K562 (cell line): ENCODE results near the gene FAM32A. TPM values are rescaled to one million over a fixed set of nuclear protein-coding genes. Genes with fewer than 3 reads are reported as not detected.

ENCODE experiments used
- ARNT ChIP-seq, 2 experiments: fragments of 450-650 bp; IDR thresholded peaks; 2 replicates each; pipeline ENCODE4 v1.6.1; 2016; ENCODE audit warnings: mild to moderate bottlenecking in 1 of 2
- BRF1 ChIP-seq: IDR thresholded peaks from 3 replicates; pipeline ENCODE4 v1.6.1; 2011; ENCODE audit warnings: borderline replicate concordance, mild to moderate bottlenecking; ENCODE audit not compliant: insufficient read length; ENCODE audit errors: extremely low read depth
- CBFA2T3 ChIP-seq: fragments of 450-650 bp; IDR thresholded peaks from 2 replicates; pipeline ENCODE4 v1.6.1; 2017
- CBX1 ChIP-seq: sonication (generic); IDR thresholded peaks from 2 replicates; pipeline ENCODE4 v1.6.1; 2016; ENCODE audit warnings: antibody characterized with exemption, low read depth, mild to moderate bottlenecking
- CBX5 ChIP-seq: IDR thresholded peaks from 2 replicates; pipeline ENCODE4 v1.6.1; 2014; ENCODE audit warnings: low read depth, borderline replicate concordance
- CCAR2 ChIP-seq: fragments of 200-400 bp; formaldehyde crosslinking; IDR thresholded peaks from 2 replicates; pipeline ENCODE4 v1.6.1; 2017; ENCODE audit warnings: mild to moderate bottlenecking, low read depth, low read length
- CHAMP1 ChIP-seq: fragments of 450-650 bp; IDR thresholded peaks from 2 replicates; pipeline ENCODE4 v1.6.1; 2016; ENCODE audit warnings: mild to moderate bottlenecking
- CREB5 ChIP-seq: fragments of 250-450 bp; sonication (Bioruptor Pico); IDR thresholded peaks from 2 replicates; pipeline ENCODE4 v1.5.0; 2020; ENCODE audit warnings: mild to moderate bottlenecking
- CSDE1 ChIP-seq, 2 experiments: fragments of 450-650 bp; IDR thresholded peaks; 2 replicates each; pipeline ENCODE4 v1.6.1; 2016; ENCODE audit warnings: mild to moderate bottlenecking in 1 of 2
- KDM1A ChIP-seq, 2 experiments: fragments of 450-650 bp; IDR thresholded peaks; 2 replicates each; pipeline ENCODE4 v1.6.1; 2016; ENCODE audit warnings: mild to moderate bottlenecking in 2 of 2
- MEF2D ChIP-seq: conservative IDR thresholded peaks from 2 replicates; pipeline ENCODE4 v1.6.1; 2016; ENCODE audit warnings: low read depth, missing genetic modification characterization, missing compliant biosample characterization
- MYC ChIP-seq, 2 experiments: fragments of 250-450 bp in 1 of 2; sonication (Bioruptor Pico) in 1 of 2; IDR thresholded peaks; 2 replicates each; pipeline versions ENCODE4 v1.5.1 to v1.6.1; 2012 to 2021; ENCODE audit warnings: low read depth in 2 of 2, borderline replicate concordance in 1 of 2, improper control_type of control experiment in 1 of 2, low read length in 1 of 2, mild to moderate bottlenecking in 1 of 2, moderate library complexity in 1 of 2
- PCBP1 ChIP-seq: fragments of 200-400 bp; formaldehyde crosslinking; IDR thresholded peaks from 2 replicates; pipeline ENCODE4 v1.6.1; 2018; ENCODE audit warnings: mild to moderate bottlenecking, low read depth, low read length; ENCODE audit not compliant: poor library complexity, severe bottlenecking
- PYGO2 ChIP-seq: fragments of 450-650 bp; IDR thresholded peaks from 2 replicates; pipeline ENCODE4 v1.6.1; 2016; ENCODE audit warnings: mild to moderate bottlenecking, missing genetic modification characterization, moderate library complexity, missing compliant biosample characterization
- RBM14 ChIP-seq: fragments of 200-400 bp; formaldehyde crosslinking; IDR thresholded peaks from 2 replicates; pipeline ENCODE4 v1.6.1; 2018; ENCODE audit warnings: low read depth, mild to moderate bottlenecking, low read length, moderate library complexity, borderline replicate concordance; ENCODE audit not compliant: insufficient read depth
- SOX6 ChIP-seq: fragments of 450-650 bp; IDR thresholded peaks from 2 replicates; pipeline ENCODE4 v1.6.1; 2014; ENCODE audit warnings: mild to moderate bottlenecking
- TCFL5 ChIP-seq: fragments of 250-450 bp; sonication (Bioruptor Pico); conservative IDR thresholded peaks from 2 replicates; pipeline ENCODE4 v1.6.1; 2021; ENCODE audit warnings: mild to moderate bottlenecking, moderate library complexity, matching md5 sums
- TFAP4 ChIP-seq: sonication (generic); formaldehyde crosslinking; IDR thresholded peaks from 2 replicates; pipeline ENCODE4 v1.8.0; 2022; ENCODE audit warnings: missing genetic modification reagents, mild to moderate bottlenecking, moderate library complexity, borderline replicate concordance
- THAP12 ChIP-seq: fragments of 250-450 bp; sonication (Bioruptor Pico); IDR thresholded peaks from 2 replicates; pipeline ENCODE4 v1.9.0; 2021; ENCODE audit warnings: mild to moderate bottlenecking, inconsistent platforms
- ZBTB12 ChIP-seq: fragments of 250-450 bp; sonication (Bioruptor Pico); IDR thresholded peaks from 2 replicates; pipeline ENCODE4 v1.4.0; 2020
- ZEB2 ChIP-seq: fragments of 450-650 bp; IDR thresholded peaks from 2 replicates; pipeline ENCODE4 v1.6.1; 2016
- polyA plus RNA-seq, 8 experiments: library from polyadenylated mRNA; depleted of rRNA in 4 of 8; stranded (reverse) in 5 of 8; unstranded in 3 of 8; fragments of >200 nt; fragmentation: Nextera tagmentation in 2 of 8; fragmentation: Illumina TruSeq in 1 of 8; extraction: Ambion mirVana in 2 of 8; extraction: Trizol in 1 of 8; gene quantifications; 2 replicates each; pipeline versions ENCODE4 v1.2.1 to v1.2.3, GENCODE V29; 2011 to 2014; ENCODE audit warnings: inconsistent platforms in 1 of 8, missing spikeins in 1 of 8
- total RNA-seq, 7 experiments: library from RNA; depleted of rRNA in 6 of 7; stranded (reverse); fragments of >200 nt in 6 of 7; fragmentation: Illumina TruSeq in 2 of 7; extraction: Trizol in 2 of 7; gene quantifications; 2 replicates each; pipeline versions ENCODE4 v1.2.1 to v1.2.3, GENCODE V29; 2011 to 2021; ENCODE audit warnings: low replicate concordance in 1 of 7

FAM32A gene
- total and polyA plus RNA-seq, 9 of the 15 experiments (the other 6 are each of a cell fraction or from before 2014, with no cell fraction given), result 30.7 to 96.7 (median 73.7) TPM

- TF ChIP-seq SOX6, result no peak
- TF ChIP-seq TCFL5, result no peak
- TF ChIP-seq TFAP4 (CRISPR knock-in tag), result peak; percentile 8; the same call in 1 of the 2 replicates
- TF ChIP-seq KDM1A (IDR thresholded peaks at IDR 0.05), result peak; percentile 89 to 90
- no peak for TF ChIP-seq THAP12 (CRISPR knock-in tag)
- TF ChIP-seq PYGO2 (tag), result no peak
- TF ChIP-seq RBM14, result no peak
- TF ChIP-seq BRF1, result no peak
- no peak for TF ChIP-seq CCAR2
- TF ChIP-seq ZEB2, result no peak
- TF ChIP-seq ZBTB12 (CRISPR knock-in tag), result no peak
- no peak for TF ChIP-seq CSDE1 (IDR thresholded peaks at IDR 0.05)
- no peak for TF ChIP-seq MEF2D
- TF ChIP-seq ARNT (IDR thresholded peaks at IDR 0.05), result no peak
- TF ChIP-seq PCBP1, result no peak
- TF ChIP-seq MYC (IDR thresholded peaks at IDR 0.05; ENCODE audit: low read depth, low read length), result no peak
- no peak for TF ChIP-seq MYC (CRISPR knock-in tag; IDR thresholded peaks at IDR 0.05; ENCODE audit: borderline replicate concordance, low read depth)
- TF ChIP-seq CHAMP1, result no peak
- TF ChIP-seq CREB5 (CRISPR knock-in tag), result no peak
- TF ChIP-seq CBX1, result peak; percentile 83; the same call in 1 of the 2 replicates
- no peak for TF ChIP-seq CBX5
- no peak for TF ChIP-seq CBFA2T3
These were observed 24.2 kb upstream of the FAM32A start (continued) for GRCh38 chr19:16160943-16161560.
